Uterus (tissue), 2 donors: ENCODE measurements around the gene C12orf43.

Source experiments
- POLR2A ChIP-seq, 2 donors: fragments of 450-650 bp; IDR thresholded peaks; one replicate each; pipeline ENCODE4 v1.6.1; 2016; ENCODE audit warnings: antibody characterized with exemption in 2 of 2, mild to moderate bottlenecking in 1 of 2, moderate library complexity in 1 of 2
- TF ChIP-seq, protein P1 (sequence below), 4 experiments: fragments of 200-600 bp in 2 of 4; fragments of 450-650 bp in 2 of 4; sonication (generic) in 2 of 4; IDR thresholded peaks; one replicate each; pipeline ENCODE4 v1.5.1; 2016 to 2019; ENCODE audit warnings: antibody characterized with exemption in 4 of 4, mild to moderate bottlenecking in 2 of 4, moderate library complexity in 1 of 4

DNA sequence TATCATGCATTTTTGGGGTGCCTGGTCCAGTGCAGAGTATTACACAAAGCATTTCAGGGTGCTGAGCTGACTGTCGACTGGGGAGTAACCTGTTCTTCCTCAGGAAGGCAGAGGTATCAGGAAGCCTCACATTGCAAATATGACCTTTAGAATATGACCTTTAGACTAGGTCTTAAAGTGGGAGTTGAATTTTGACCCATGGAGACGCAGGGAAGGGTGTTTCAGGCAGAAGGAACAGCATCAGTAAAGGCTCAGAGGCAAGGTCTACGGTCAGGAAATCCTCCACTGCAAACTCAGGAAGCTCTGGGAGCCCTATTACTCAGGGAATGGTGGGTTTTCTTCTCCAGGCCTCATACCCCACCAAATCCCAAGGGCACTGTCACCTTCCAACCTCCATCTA, 26.6 kb downstream of the C12orf43 start:
- TF ChIP-seq, protein P1, sequence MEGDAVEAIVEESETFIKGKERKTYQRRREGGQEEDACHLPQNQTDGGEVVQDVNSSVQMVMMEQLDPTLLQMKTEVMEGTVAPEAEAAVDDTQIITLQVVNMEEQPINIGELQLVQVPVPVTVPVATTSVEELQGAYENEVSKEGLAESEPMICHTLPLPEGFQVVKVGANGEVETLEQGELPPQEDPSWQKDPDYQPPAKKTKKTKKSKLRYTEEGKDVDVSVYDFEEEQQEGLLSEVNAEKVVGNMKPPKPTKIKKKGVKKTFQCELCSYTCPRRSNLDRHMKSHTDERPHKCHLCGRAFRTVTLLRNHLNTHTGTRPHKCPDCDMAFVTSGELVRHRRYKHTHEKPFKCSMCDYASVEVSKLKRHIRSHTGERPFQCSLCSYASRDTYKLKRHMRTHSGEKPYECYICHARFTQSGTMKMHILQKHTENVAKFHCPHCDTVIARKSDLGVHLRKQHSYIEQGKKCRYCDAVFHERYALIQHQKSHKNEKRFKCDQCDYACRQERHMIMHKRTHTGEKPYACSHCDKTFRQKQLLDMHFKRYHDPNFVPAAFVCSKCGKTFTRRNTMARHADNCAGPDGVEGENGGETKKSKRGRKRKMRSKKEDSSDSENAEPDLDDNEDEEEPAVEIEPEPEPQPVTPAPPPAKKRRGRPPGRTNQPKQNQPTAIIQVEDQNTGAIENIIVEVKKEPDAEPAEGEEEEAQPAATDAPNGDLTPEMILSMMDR (IDR thresholded peaks at IDR 0.05): no peak
- no peak for TF ChIP-seq POLR2A (IDR thresholded peaks at IDR 0.05)
